HFF-Myc (cell line): ENCODE data around the gene GRID1.

Experiments
- DNase-seq: peaks from one replicate; pipeline ENCODE4 v3.0.0-alpha.2; 2011; ENCODE audit warnings: low read depth; ENCODE audit errors: extremely low read depth
- H3K4me3 ChIP-seq: replicated peaks from 2 replicates; pipeline ENCODE4 v1.5.1; 2011; ENCODE audit warnings: low read depth, mild to moderate bottlenecking, control low read depth, low read length
- CTCF ChIP-seq: IDR thresholded peaks from 2 replicates; pipeline ENCODE4 v1.5.1; 2012; ENCODE audit warnings: mild to moderate bottlenecking, low read depth, low read length, control low read depth; ENCODE audit errors: missing control alignments

GRID1 gene

GRCh38 chr10:85682621-85683020 lies 684.0 kb downstream of the GRID1 start:
- TF ChIP-seq CTCF = no peak
- no peak for DNase-seq
- H3K4me3 ChIP-seq = no peak overlapping the region

GRCh38 chr10:85679710-85680109 lies 686.9 kb downstream of the GRID1 start:
- DNase-seq = no peak
- TF ChIP-seq CTCF = no peak
- no peak overlapping the region for H3K4me3 ChIP-seq

GRCh38 chr10:85679061-85679460 lies 687.5 kb downstream of the GRID1 start:
- no peak for DNase-seq
- no peak overlapping the region for H3K4me3 ChIP-seq
- no peak for TF ChIP-seq CTCF

GRCh38 chr10:85674851-85675250 lies 691.7 kb downstream of the GRID1 start:
- no peak for TF ChIP-seq CTCF
- H3K4me3 ChIP-seq = no peak overlapping the region
- DNase-seq = no peak

- no peak overlapping the region for H3K4me3 ChIP-seq
- TF ChIP-seq CTCF = no peak
- no peak for DNase-seq
Observed at GRCh38 chr10:85673270-85673669, 693.3 kb downstream of the GRID1 start.

- DNase-seq = no peak
- no peak overlapping the region for H3K4me3 ChIP-seq
- TF ChIP-seq CTCF = no peak
Observed at GRCh38 chr10:85671530-85671929, 695.1 kb downstream of the GRID1 start.

- no peak for TF ChIP-seq CTCF
- H3K4me3 ChIP-seq = no peak overlapping the region
- no peak for DNase-seq
Observed at GRCh38 chr10:85668522-85668921, 698.1 kb downstream of the GRID1 start.
